Body of pancreas (tissue), 4 donors: ENCODE data around the gene GOLGA6L10. TPM values are rescaled to one million over a fixed set of nuclear protein-coding genes. Genes with fewer than 3 reads are reported as not detected.
"Not testable (repeated sequence)": the region's sequence is repeated elsewhere in the genome, so short reads cannot be mapped to it uniquely, and the experiment has no call there.

ENCODE experiments used
- ATAC-seq: fragments of 150-250 bp; one replicate; pipeline ENCODE4 v1.9.1; 2016
- DNase-seq, 4 donors: peaks; one replicate each; pipeline ENCODE4 v3.0.0-alpha.2; 2019
- H3K27ac ChIP-seq, 4 donors: fragments of 200-600 bp; sonication (generic); 1 replicate in 3 of 4; 2 replicates in 1 of 4; pipeline versions ENCODE4 v1.5.1 to v1.6.1; 2016 to 2019; ENCODE audit warnings: mild to moderate bottlenecking in 1 of 4, mixed read lengths in 1 of 4, moderate library complexity in 1 of 4
- H3K27me3 ChIP-seq, 2 donors: fragments of 200-600 bp; sonication (generic); one replicate each; pipeline ENCODE4 v1.6.0; 2016; ENCODE audit warnings: mild to moderate bottlenecking in 1 of 2
- H3K36me3 ChIP-seq, 2 donors: fragments of 200-600 bp; sonication (generic); replicated peaks in 1 of 2; 2 replicates each; pipeline ENCODE4 v1.5.1; 2016; ENCODE audit warnings: low read depth in 2 of 2; ENCODE audit not compliant: insufficient read depth in 1 of 2
- H3K4me1 ChIP-seq: fragments of 200-600 bp; sonication (generic); one replicate; pipeline ENCODE4 v1.6.0; 2016
- H3K4me3 ChIP-seq, 2 donors: fragments of 200-600 bp; sonication (generic); 1 replicate in 1 of 2; 2 replicates in 1 of 2; pipeline ENCODE4 v1.5.1; 2016 to 2019
- H3K9me3 ChIP-seq, 3 donors: fragments of 200-600 bp; sonication (generic); 1 replicate in 2 of 3; 2 replicates in 1 of 3; pipeline ENCODE4 v1.5.1; 2016
- POLR2A ChIP-seq, 3 donors: fragments of 450-650 bp; IDR thresholded peaks; one replicate each; pipeline ENCODE4 v1.6.1; 2016; ENCODE audit warnings: antibody characterized with exemption in 3 of 3, mild to moderate bottlenecking in 2 of 3
- WGBS, 2 donors: methylation state at CpG; one replicate each; pipeline ENCODE4 v1.1.5; 2017; 5-methylcytosine and 5-hydroxymethylcytosine counted together
- intact Hi-C: fragments of 100-400 bp; cut with DNase I; formaldehyde crosslinking; loops from one replicate; pipeline ENCODE4 v1.15.1; 2023
- total RNA-seq, 2 donors: library from RNA; depleted of rRNA; stranded (reverse); fragments of >200 nt; gene quantifications; one replicate each; pipeline ENCODE4 v1.1.0, GENCODE V29; 2016
- TF ChIP-seq, protein P1 (sequence below), 7 experiments: fragments of 450-650 bp in 4 of 7; fragments of 200-600 bp in 3 of 7; sonication (generic) in 3 of 7; IDR thresholded peaks; one replicate each; pipeline ENCODE4 v1.5.1; 2016 to 2019; ENCODE audit warnings: antibody characterized with exemption in 7 of 7

Gene GOLGA6L10, protein sequence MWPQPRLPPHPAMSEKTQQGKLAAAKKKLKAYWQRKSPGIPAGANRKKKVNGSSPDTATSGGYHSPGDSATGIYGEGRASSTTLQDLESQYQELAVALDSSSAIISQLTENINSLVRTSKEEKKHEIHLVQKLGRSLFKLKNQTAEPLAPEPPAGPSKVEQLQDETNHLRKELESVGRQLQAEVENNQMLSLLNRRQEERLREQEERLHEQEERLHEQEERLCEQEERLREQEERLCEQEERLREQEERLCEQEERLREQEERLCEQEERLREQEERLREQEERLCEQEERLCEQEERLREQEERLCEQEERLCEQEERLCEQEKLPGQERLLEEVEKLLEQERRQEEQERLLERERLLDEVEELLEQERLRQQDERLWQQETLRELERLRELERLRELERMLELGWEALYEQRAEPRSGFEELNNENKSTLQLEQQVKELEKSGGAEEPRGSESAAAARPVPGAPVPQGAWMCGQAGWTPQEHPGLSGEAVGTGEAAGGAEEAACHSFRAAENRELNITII
- total RNA-seq: 10 to 100 TPM in 1 of 2 donors, 1 to 10 TPM in 1; 2.9 to 10.2 TPM

DNA sequence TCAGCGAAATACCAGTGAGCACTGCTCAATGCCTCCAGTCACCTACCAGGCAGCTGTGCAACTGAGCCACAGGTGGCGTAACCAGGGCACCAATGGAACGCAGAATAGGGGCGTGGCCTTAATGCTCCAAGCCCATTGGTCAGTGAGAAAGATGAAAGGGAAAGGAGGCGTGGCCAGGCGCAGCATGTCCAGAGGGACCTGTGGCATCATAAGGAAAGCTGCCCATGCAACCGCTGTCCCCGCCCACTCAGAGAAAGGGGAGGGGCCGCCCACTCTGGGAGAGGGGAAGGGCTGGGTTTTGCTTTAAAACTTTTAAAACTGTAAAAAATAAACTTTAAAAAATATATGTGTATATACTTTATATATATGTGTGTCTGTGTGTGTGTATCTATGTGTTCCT, at the start of gene GOLGA6L10:
Gene GOLGA6L10, minus strand, starts transcription at position 101 of the 400 bp plus-strand sequence. Its CDS starts 100 bp downstream, at position 1.
- H3K27me3 ChIP-seq, H3K4me1 ChIP-seq, H3K27ac ChIP-seq, H3K9me3 ChIP-seq, ATAC-seq, H3K36me3 ChIP-seq, DNase-seq, intact Hi-C loops, H3K4me3 ChIP-seq: not testable (repeated sequence)
- no CpG with 5 or more reads among the region's 9 CpGs for WGBS, 2 donors

DNA sequence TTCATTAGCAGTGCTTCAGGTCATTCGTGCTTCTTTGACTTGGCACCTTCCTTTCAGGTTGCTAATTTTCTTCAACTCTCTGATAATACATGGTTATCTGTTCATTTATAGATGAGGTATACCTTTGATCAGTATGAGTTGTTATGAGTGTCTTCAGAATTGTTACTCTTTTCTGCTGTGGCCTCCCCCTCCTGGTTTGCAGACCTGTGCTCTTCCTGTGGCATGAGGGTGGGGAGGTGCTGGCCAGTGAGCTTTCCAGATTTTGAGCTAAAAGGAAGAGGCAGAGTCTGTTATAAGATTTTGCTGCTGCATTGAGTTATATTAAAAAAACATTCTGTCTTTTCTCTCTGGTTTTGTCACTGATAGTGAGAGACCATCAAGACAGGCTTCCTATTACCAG, 49.5 kb upstream of the GOLGA6L10 start:
- no peak for ATAC-seq
- TF ChIP-seq, protein P1, sequence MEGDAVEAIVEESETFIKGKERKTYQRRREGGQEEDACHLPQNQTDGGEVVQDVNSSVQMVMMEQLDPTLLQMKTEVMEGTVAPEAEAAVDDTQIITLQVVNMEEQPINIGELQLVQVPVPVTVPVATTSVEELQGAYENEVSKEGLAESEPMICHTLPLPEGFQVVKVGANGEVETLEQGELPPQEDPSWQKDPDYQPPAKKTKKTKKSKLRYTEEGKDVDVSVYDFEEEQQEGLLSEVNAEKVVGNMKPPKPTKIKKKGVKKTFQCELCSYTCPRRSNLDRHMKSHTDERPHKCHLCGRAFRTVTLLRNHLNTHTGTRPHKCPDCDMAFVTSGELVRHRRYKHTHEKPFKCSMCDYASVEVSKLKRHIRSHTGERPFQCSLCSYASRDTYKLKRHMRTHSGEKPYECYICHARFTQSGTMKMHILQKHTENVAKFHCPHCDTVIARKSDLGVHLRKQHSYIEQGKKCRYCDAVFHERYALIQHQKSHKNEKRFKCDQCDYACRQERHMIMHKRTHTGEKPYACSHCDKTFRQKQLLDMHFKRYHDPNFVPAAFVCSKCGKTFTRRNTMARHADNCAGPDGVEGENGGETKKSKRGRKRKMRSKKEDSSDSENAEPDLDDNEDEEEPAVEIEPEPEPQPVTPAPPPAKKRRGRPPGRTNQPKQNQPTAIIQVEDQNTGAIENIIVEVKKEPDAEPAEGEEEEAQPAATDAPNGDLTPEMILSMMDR (IDR thresholded peaks at IDR 0.05): no peak
- TF ChIP-seq POLR2A (IDR thresholded peaks at IDR 0.05): no peak
- DNase-seq: no peak
- no peaks in the 10 kb centered on the region for H3K27me3 ChIP-seq
- no peak overlapping the region for H3K27ac ChIP-seq
- no peak overlapping the region for H3K4me3 ChIP-seq
- H3K36me3 ChIP-seq: no peaks in the 10 kb centered on the region
- no peaks in the 10 kb centered on the region for H3K9me3 ChIP-seq
- 83 to 100% methylated on average over 1 of the region's 1 CpG for WGBS, 2 donors
- H3K4me1 ChIP-seq: no peaks in the 10 kb centered on the region
- intact Hi-C loops: no loop called here

DNA sequence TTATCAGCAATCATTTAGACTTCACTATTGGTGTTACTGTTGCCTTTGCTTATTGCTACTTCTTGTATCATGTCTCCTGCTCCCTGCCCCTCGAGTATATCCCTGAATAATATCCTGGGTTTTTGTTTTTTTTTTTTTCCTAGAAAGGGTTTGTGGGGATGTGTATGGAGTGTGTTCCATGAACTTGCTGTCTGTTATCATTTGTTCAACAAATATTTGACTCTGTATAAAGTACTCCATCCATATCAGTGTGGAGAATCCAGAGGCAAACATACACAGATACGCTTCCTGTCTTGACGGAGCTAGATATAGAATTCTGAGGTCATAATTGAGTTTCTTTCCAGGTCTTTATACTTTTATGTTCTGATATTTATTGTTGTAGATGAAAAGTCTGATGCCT, 48.5 kb upstream of the GOLGA6L10 start:
- TF ChIP-seq, protein P1 (IDR thresholded peaks at IDR 0.05): no peak
- no peak for TF ChIP-seq POLR2A (IDR thresholded peaks at IDR 0.05)
- 52 to 60% methylated on average over 3 of the region's 3 CpGs for WGBS, 2 donors
- intact Hi-C loops: no loop called here
- Histone ChIP-seq H3K4me3 (no peak overlapping the region), H3K27ac (no peak overlapping the region), H3K9me3 (no peaks in the 10 kb centered on the region), H3K27me3 (no peaks in the 10 kb centered on the region), H3K36me3 (no peaks in the 10 kb centered on the region), H3K4me1 (no peaks in the 10 kb centered on the region)
- DNase-seq: no peak
- ATAC-seq: no peak

DNA sequence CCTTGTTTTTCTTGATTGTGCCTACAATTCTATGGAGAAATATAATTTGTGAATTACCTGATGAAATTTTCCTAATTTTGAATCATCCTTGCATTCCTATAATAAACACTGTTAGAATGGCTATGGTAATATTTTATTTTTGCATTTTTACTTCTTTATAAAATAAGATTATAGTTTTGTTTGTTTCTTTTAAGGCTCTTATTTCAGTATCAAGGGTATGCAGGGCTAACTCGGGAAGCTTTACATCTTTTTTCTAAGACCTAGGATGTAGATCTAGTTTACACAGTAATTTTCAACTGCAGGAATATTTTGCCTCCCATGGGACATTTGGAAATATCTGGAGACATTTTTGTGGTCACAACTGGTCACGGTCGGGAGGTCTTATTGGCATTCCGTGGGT, 46.5 kb upstream of the GOLGA6L10 start:
- H3K27ac ChIP-seq, H3K27me3 ChIP-seq, H3K36me3 ChIP-seq, H3K4me3 ChIP-seq, DNase-seq, intact Hi-C loops, ATAC-seq, H3K9me3 ChIP-seq, H3K4me1 ChIP-seq: not testable (repeated sequence)
- WGBS, 2 donors: 88 to 89% methylated on average over 1 of the region's 4 CpGs

DNA sequence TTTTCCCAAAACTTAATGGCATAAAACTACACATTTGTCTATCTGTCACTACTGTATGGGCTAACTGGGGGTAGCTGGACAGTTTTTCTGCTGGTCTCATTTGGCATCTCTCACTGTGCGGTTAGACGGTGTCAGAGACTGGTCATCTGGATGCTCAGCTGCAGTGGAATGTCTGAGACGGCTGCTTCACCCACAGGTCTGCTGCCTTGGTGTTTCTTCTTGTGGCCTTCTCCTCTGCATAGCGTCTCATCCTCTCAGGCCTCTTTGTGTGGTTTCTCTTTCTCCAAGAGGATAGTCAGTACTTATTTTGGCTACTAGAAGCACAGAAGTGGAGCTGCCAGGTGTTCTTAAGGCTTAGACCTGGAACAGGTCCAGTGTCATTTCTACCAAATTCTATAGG, 44.4 kb upstream of the GOLGA6L10 start:
- no peak for TF ChIP-seq POLR2A (IDR thresholded peaks at IDR 0.05)
- TF ChIP-seq, protein P1 (IDR thresholded peaks at IDR 0.05): no peak
- no peaks in the 10 kb centered on the region for H3K36me3 ChIP-seq
- ATAC-seq: no peak
- no peak overlapping the region for H3K27ac ChIP-seq
- H3K27me3 ChIP-seq: no peaks in the 10 kb centered on the region
- H3K9me3 ChIP-seq: no peaks in the 10 kb centered on the region
- WGBS, 2 donors: 89 to 96% methylated on average over 4 of the region's 4 CpGs
- H3K4me1 ChIP-seq: peaks cover 14% of the 10 kb centered on the region
- intact Hi-C loops: no loop called here
- no peak for DNase-seq
- no peak overlapping the region for H3K4me3 ChIP-seq

DNA sequence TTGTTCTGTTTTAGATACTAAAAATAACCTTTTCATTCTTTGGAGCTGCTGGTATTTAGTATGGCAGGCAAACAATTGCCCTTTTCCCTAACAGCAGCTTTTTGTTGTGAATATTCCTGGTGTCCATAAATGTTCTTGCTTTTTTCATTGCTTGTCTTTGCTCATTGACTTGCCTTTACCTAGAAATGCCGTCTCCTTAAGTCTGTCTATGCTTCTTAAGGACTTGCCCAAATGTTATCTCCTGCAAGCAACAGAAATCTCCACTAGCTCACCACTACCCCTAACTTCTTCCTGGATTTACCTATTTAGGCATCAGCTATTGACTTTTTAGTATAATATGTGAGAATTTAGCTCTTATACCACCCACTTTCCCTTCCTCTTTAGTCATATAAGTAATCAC, 42.8 kb upstream of the GOLGA6L10 start:
- DNase-seq, intact Hi-C loops, H3K27me3 ChIP-seq, H3K9me3 ChIP-seq, H3K36me3 ChIP-seq, H3K4me3 ChIP-seq, ATAC-seq, H3K27ac ChIP-seq: not testable (repeated sequence)
- WGBS, 2 donors: 96 to 100% methylated on average over 1 of the region's 1 CpG
- peaks cover 14% of the 10 kb centered on the region for H3K4me1 ChIP-seq

DNA sequence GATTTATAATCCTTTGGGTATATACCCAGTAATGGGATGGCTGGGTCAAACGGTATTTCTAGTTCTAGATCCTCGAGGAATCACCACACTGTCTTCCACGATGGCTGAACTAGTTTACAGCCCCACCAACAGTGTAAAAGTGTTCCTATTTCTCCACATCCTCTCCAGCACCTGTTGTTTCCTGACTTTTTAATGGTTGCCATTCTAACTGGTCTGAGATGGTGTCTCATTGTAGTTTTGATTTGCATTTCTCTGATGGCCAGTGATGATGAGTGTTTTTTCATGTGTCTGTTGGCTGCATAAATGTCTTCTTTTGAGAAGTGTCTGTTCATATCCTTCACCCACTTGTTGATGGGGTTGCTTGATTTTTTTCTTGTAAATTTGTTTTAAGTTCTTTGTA, 40.9 kb upstream of the GOLGA6L10 start:
- H3K9me3 ChIP-seq, ATAC-seq, H3K27ac ChIP-seq, intact Hi-C loops, H3K27me3 ChIP-seq, H3K36me3 ChIP-seq, DNase-seq, H3K4me3 ChIP-seq: not testable (repeated sequence)
- WGBS, 2 donors: 90 to 96% methylated on average over 3 of the region's 3 CpGs
- H3K4me1 ChIP-seq: peaks cover 14% of the 10 kb centered on the region

DNA sequence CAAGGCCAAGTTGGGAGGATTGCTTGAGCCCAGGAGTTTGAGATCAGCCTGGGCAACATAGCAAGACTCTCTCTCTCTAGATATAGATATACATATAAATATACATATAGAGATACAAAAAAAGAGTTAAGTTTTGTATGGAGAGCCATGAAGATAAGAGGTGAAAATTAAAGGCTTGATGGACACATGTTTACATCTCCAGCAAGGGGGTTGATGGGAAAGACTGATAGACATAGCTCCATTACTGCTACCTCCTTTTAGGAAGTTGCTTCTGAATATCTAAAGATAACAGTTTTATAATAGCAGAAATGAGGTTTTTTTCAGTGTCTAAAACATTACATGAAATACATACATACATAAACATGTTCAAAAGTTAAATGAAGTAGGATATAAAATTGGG, 37.9 kb upstream of the GOLGA6L10 start:
- H3K4me3 ChIP-seq, H3K9me3 ChIP-seq, DNase-seq, H3K36me3 ChIP-seq, H3K27me3 ChIP-seq, intact Hi-C loops, H3K27ac ChIP-seq, ATAC-seq: not testable (repeated sequence)
- H3K4me1 ChIP-seq: peaks cover 13% of the 10 kb centered on the region

DNA sequence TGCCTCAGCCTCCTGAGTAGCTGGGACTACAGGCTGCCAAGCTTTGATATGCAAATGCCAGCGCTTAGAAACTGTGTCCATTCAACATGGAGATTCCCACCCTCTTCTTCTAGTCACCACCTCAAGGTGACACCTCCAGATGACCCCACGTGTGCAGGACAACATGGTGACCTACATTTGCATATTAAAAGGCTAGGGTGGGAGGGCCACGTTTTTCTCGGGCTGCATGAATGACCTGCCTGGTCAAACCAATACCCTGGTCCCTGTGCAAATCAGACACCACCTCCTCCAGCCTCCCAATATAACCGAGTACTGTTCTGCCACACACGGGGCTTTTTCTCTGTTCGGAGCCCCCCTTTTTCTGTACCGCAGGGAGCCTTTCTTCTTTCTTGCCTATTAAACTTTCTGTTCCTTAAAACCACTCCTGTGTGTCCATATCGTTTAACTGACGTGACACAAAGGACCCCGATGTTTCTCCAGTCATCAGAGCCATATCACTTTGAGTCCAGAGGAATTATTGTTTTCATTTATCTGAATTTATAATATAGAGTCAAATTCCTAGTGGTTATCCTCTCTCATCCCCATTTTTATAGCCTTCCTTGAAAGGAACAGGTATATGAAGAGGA, 32.2 kb upstream of the GOLGA6L10 start:
- H3K27ac ChIP-seq, ATAC-seq, H3K36me3 ChIP-seq, H3K27me3 ChIP-seq, H3K4me3 ChIP-seq, intact Hi-C loops, H3K4me1 ChIP-seq, H3K9me3 ChIP-seq, DNase-seq: not testable (repeated sequence)
- WGBS, 2 donors: 77 to 90% methylated on average over 10 to 11 of the region's 11 CpGs
